Subcutaneous adipose tissue (tissue), 4 donors: ENCODE data around the gene WIPI1. TPM values are rescaled to one million over a fixed set of nuclear protein-coding genes. Genes with fewer than 3 reads are reported as not detected.

ENCODE experiments used
- CTCF ChIP-seq: fragments of 450-650 bp; IDR thresholded peaks from one replicate; pipeline ENCODE4 v1.5.1; 2016; ENCODE audit warnings: low read depth, mild to moderate bottlenecking, control low read depth, antibody characterized with exemption, moderate library complexity
- total RNA-seq, 4 donors: library from RNA; depleted of rRNA; stranded (reverse); fragments of >200 nt; gene quantifications; one replicate each; pipeline ENCODE4 v1.1.0, GENCODE V29; 2016

Gene WIPI1
- total RNA-seq, 4 donors from 2014 or later: 59.5 to 83.0 (median 71.2) TPM

DNA sequence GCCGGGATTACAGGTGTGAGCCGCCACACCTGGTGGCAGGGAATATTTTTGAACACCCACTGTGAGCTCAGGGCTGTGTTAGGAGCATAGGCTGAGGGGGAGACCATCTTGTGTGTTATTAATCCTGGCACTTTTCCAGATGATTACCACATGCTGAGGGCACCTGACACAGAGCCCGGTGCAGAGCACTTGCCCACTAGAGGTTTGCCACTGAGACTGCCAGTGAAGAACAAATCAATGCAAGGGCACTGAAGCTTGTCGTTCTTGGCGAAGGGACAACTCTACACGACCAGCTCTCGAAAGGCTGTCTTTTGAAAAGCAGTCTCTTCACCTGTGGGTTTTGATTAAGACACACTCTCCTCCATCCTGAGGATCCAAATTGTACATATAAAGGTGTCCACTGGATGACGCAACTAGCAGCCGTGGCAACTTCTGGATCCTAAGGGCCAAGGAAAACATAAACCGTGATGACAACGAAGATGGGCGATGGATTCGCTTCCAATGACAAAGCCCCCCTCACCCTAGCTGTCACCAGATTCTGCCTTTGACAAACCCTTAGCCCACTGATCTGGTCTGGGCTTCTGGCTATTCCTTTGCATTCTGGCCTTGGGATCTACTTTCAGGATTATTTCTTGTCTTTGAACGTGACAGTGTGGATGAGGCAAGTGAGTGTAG, 28.7 kb downstream of the WIPI1 start:
- TF ChIP-seq CTCF: no peak

DNA sequence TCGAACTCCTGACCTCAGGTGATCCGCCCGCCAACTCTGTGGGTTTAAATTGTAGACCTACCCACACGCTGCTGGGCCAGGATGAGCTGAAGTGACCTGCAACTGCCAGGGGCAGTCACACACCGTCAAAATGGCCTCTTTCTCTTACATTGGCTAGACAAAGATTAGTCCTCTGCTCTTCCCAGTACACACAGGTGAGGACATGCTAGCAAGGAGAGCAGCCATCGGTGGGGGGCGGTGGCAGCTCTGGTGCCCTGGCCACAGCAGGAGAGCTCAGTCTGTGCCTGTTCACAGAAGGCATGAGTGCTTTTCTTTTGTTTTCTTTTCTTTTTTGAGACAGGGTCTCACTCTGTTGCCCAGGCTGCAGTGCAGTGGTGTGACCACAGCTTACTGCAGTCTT, 29.7 kb downstream of the WIPI1 start:
- no peak for TF ChIP-seq CTCF

DNA sequence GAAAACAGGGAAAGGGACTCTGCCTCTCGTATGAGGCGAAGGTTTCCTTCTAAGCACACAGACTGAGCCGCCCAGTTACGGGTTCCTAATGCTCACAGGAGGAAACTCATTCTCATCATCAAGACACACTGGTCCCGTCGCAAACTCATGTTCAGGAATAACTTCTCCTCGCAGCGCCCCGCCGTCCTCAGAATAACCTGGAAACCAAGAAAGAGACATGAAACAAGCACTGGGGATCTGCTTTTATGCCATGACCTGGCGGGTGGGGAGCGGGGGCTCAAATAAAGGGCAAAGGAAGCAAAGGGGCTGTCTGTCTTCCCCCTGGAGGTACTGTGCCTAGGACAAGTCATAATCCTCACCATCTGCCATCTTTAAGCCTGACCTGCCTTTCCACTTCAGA, 31.3 kb downstream of the WIPI1 start:
- TF ChIP-seq CTCF: no peak

DNA sequence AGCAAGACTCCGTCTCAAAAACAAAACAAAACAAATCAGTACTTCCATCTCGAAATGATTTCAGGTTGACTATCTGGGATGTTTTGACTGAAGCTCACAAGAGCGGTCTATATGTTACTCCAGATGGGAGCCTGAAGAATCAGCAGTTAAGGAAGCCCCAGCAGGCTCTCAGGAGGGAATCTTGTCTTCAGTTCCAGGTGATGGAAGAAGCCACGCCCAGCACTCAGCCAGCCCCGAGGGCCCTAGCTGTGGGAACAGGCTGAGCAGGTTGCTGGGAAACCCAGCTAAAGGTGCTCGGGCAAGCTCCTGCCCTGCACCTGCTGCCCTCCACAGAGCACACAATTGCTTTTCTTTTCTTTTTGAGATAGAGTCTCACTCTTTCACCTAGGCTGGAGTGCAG, 32.4 kb downstream of the WIPI1 start:
- no peak for TF ChIP-seq CTCF

DNA sequence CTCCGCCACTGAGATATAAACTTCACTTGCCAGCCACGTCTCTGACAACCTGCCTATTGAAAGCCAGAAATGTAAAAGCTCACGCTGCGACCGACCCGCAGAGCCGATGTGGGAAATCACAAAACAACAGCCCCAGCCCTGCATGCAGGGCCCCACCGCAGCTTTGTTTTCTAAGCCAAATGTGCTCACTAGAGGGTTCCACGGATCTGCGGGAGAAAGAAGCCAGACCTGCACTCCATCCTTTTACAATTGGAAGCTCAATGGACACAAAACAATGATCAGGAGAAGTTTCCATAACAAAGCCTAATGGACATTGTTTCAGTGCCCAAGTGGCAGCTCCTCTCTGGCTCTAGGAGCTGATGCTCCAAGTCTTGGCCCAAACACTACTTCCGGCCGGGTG, 33.1 kb downstream of the WIPI1 start:
- TF ChIP-seq CTCF: no peak

- TF ChIP-seq CTCF: no peak
These were observed 34.0 kb downstream of the WIPI1 start for GRCh38 chr17:68423251-68423650.

GRCh38 chr17:68422821-68423220, 34.5 kb downstream of the WIPI1 start:
- no peak for TF ChIP-seq CTCF
